Endothelial cell of umbilical vein (primary cell): ENCODE measurements around the gene NCOA3. TPM values are rescaled to one million over a fixed set of nuclear protein-coding genes. Genes with fewer than 3 reads are reported as not detected.

Experiments used
- BruUV-seq: library from RNA; stranded (reverse); fragments of 400-500 nt; replicated peaks from 2 replicates; lab custom pipeline; 2021; lab: Mats Ljungman, UMichigan
- CTCF ChIA-PET: fragments of 300-600, 350-600 bp; sonication (Branson Sonifier 250); formaldehyde crosslinking; loops from one replicate; lab custom pipeline; 2021; ENCODE audit warnings: antibody characterized with exemption, inconsistent platforms; lab: Charles Lee
- POLR2A ChIA-PET: fragments of 300-600, 350-600 bp; sonication (Branson Sonifier 250); formaldehyde crosslinking; loops from one replicate; lab custom pipeline; 2021; ENCODE audit warnings: antibody characterized with exemption, inconsistent platforms; lab: Charles Lee
- DNase-seq: peaks from one replicate; pipeline ENCODE4 v3.0.0-alpha.2; 2011; ENCODE audit warnings: low read depth, low spot score
- FAIRE-seq: peaks from 2 replicates; lab custom pipeline; 2011; peaks lifted over from hg19 to GRCh38; lab: Jason Lieb, UNC
- H2AFZ ChIP-seq: 2 replicates; pipeline ENCODE4 v1.6.0; 2012; ENCODE audit warnings: low read depth, low read length, control low read depth, inconsistent platforms
- H3K27ac ChIP-seq: 2 replicates; pipeline ENCODE4 v1.5.1; 2011; ENCODE audit warnings: low read depth, mild to moderate bottlenecking, control low read depth, low read length, moderate library complexity; ENCODE audit not compliant: insufficient read depth
- H3K27me3 ChIP-seq, 2 experiments: 2 replicates each; pipeline versions ENCODE4 v1.6.0 to v1.6.1; 2011; ENCODE audit warnings: low read length in 2 of 2, mixed read lengths in 1 of 2; ENCODE audit not compliant: control insufficient read depth in 2 of 2, insufficient read depth in 2 of 2
- H3K36me3 ChIP-seq, 2 experiments: 2 replicates in 1 of 2; 3 replicates in 1 of 2; pipeline ENCODE4 v1.5.1; 2011; ENCODE audit warnings: low read length in 2 of 2, mild to moderate bottlenecking in 1 of 2, moderate library complexity in 1 of 2; ENCODE audit not compliant: control insufficient read depth in 2 of 2, insufficient read depth in 2 of 2; ENCODE audit errors: extremely low read depth in 1 of 2
- H3K4me1 ChIP-seq: 3 replicates; pipeline ENCODE4 v1.5.1; 2011; ENCODE audit warnings: mild to moderate bottlenecking, low read length; ENCODE audit not compliant: control insufficient read depth, insufficient read depth; ENCODE audit errors: extremely low read depth
- H3K4me2 ChIP-seq: 2 replicates; pipeline ENCODE4 v1.6.1; 2011; ENCODE audit warnings: low read length, control low read depth, mixed read lengths; ENCODE audit not compliant: insufficient read depth
- H3K4me3 ChIP-seq, 3 experiments: fragments of 200-600 bp in 1 of 3; sonication (generic), shearing (Covaris generic) in 1 of 3; replicated peaks in 1 of 3; 2 replicates each; pipeline ENCODE4 v1.5.1; 2011 to 2016; ENCODE audit warnings: control low read depth in 3 of 3, low read length in 3 of 3, mild to moderate bottlenecking in 2 of 3, inconsistent platforms in 1 of 3, low read depth in 1 of 3, moderate library complexity in 1 of 3; ENCODE audit not compliant: insufficient read depth in 1 of 3
- H3K79me2 ChIP-seq: 2 replicates; pipeline ENCODE4 v1.6.0; 2012; ENCODE audit warnings: low read length, inconsistent platforms; ENCODE audit not compliant: control insufficient read depth, insufficient read depth
- H3K9ac ChIP-seq: replicated peaks from 2 replicates; pipeline ENCODE3; 2011; ENCODE audit warnings: low read length, control low read depth; ENCODE audit not compliant: insufficient read depth; ENCODE audit errors: extremely low read depth
- H3K9me1 ChIP-seq: replicated peaks from 3 replicates; pipeline ENCODE4 v1.6.0; 2011; ENCODE audit warnings: mild to moderate bottlenecking, low read length; ENCODE audit not compliant: control insufficient read depth, insufficient read depth; ENCODE audit errors: extremely low read depth
- H3K9me3 ChIP-seq: replicated peaks from 2 replicates; pipeline ENCODE4 v1.5.1; 2012; ENCODE audit warnings: low read length, inconsistent platforms; ENCODE audit not compliant: control insufficient read depth, insufficient read depth
- H4K20me1 ChIP-seq: replicated peaks from 2 replicates; pipeline ENCODE3; 2011; ENCODE audit warnings: mild to moderate bottlenecking, low read length; ENCODE audit not compliant: control insufficient read depth, insufficient read depth; ENCODE audit errors: extremely low read depth
- EZH2 ChIP-seq: IDR thresholded peaks from 2 replicates; pipeline ENCODE4 v1.6.1; 2012; ENCODE audit warnings: borderline replicate concordance, low read depth, mild to moderate bottlenecking, moderate library complexity, low read length, inconsistent platforms; ENCODE audit not compliant: severe bottlenecking
- FOS ChIP-seq: IDR thresholded peaks from 2 replicates; pipeline ENCODE4 v1.6.1; 2011; ENCODE audit warnings: mild to moderate bottlenecking, low read length, moderate library complexity, borderline replicate concordance; ENCODE audit not compliant: insufficient read depth
- GATA2 ChIP-seq: IDR thresholded peaks from 2 replicates; pipeline ENCODE4 v1.7.0; 2011; ENCODE audit warnings: low read depth, mild to moderate bottlenecking, moderate library complexity, mixed read lengths, low read length; ENCODE audit not compliant: insufficient read length, insufficient read depth
- JUN ChIP-seq: IDR thresholded peaks from 2 replicates; pipeline ENCODE4 v1.6.1; 2011; ENCODE audit warnings: borderline replicate concordance, low read depth; ENCODE audit not compliant: insufficient read length, insufficient read depth
- MAX ChIP-seq: IDR thresholded peaks from 2 replicates; pipeline ENCODE4 v1.6.1; 2011; ENCODE audit not compliant: insufficient read depth, insufficient read length
- MYC ChIP-seq: IDR thresholded peaks from one replicate; pipeline ENCODE4 v1.6.1; 2011; ENCODE audit warnings: mild to moderate bottlenecking, low read depth, low read length
- POLR2A ChIP-seq: IDR thresholded peaks from 2 replicates; pipeline ENCODE4 v1.6.1; 2012; ENCODE audit warnings: low read depth, mild to moderate bottlenecking, control low read depth, low read length
- POLR2AphosphoS5 ChIP-seq: IDR thresholded peaks from 2 replicates; pipeline ENCODE4 v1.6.1; 2012; ENCODE audit warnings: low read depth, mild to moderate bottlenecking, control low read depth, low read length, moderate library complexity; ENCODE audit not compliant: insufficient read depth
- dilution Hi-C: fragments of 300-500 bp; cut with MboI; formaldehyde crosslinking; loops from one replicate; pipeline ENCODE4 v1.15.0; 2019; ENCODE audit warnings: low sequenced_read_pairs; ENCODE audit not compliant: extremely low pct_ligation_motif_present
- intact Hi-C: fragments of 100-400 bp; cut with micrococcal nuclease; formaldehyde crosslinking; loops from one replicate; pipeline ENCODE4 v1.10.0; 2022
- polyA plus RNA-seq, 4 experiments: library from polyadenylated mRNA; depleted of rRNA in 3 of 4; stranded (reverse) in 3 of 4; unstranded in 1 of 4; fragments of >200 nt; gene quantifications; 2 replicates each; pipeline versions ENCODE4 v1.2.1 to v1.2.3, GENCODE V29; 2011 to 2012; ENCODE audit warnings: missing spikeins in 1 of 4
- total RNA-seq: library from RNA; stranded (reverse); gene quantifications from 2 replicates; pipeline ENCODE4 v1.2.3, GENCODE V29; 2021
- TF ChIP-seq, protein P1 (sequence below), 2 donors: IDR thresholded peaks; 1 replicate in 1 of 2; 2 replicates in 1 of 2; pipeline ENCODE4 v1.5.1; 2011; ENCODE audit warnings: low read length in 2 of 2, mild to moderate bottlenecking in 2 of 2, moderate library complexity in 2 of 2, control low read depth in 1 of 2, inconsistent platforms in 1 of 2, low read depth in 1 of 2; ENCODE audit not compliant: insufficient read depth in 1 of 2; ENCODE audit errors: extremely low read depth in 1 of 2

Gene NCOA3
- total and polyA plus RNA-seq, 2 donors (not counting 3 experiments of a cell fraction or from before 2014, with no cell fraction given) = 12.0 to 35.6 TPM

DNA sequence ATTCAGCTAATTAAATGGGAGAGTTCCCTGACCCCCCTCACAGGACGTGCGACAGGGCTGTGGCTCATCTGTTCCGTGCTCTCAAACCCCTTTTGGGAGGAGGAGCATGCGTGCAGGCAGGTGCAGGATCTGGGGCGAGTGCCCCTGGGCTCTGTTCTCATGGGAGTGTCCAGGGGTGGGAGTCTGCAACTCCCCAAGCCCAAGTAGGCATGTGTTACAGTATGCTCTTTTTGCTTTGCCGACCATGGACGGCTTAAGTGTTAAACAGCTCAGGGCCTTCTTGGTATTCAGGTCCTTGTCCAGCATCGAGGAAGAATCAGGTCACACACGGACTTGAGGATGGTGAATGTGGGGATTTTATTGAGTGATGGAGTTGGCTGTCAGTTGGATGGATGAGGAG is 101.6 kb downstream of the NCOA3 start:
- H3K4me3 ChIP-seq = no peak overlapping the region
- dilution Hi-C loops = no loop called here
- BruUV-seq = no TSS peak
- DNase-seq (no peak), FAIRE-seq (no peak)
- peaks cover 25% of the 10 kb centered on the region for H3K4me1 ChIP-seq
- no peak overlapping the region for H3K4me2 ChIP-seq
- no peaks in the 10 kb centered on the region for H3K27me3 ChIP-seq
- H3K9me1 ChIP-seq = no peaks in the 10 kb centered on the region
- no peaks in the 10 kb centered on the region for H3K36me3 ChIP-seq
- TF ChIP-seq POLR2AphosphoS5 (no peak), EZH2 (no peak), MAX (no peak), GATA2 (no peak), MYC (no peak), JUN (no peak), POLR2A (no peak), FOS (no peak)
- TF ChIP-seq, protein P1, sequence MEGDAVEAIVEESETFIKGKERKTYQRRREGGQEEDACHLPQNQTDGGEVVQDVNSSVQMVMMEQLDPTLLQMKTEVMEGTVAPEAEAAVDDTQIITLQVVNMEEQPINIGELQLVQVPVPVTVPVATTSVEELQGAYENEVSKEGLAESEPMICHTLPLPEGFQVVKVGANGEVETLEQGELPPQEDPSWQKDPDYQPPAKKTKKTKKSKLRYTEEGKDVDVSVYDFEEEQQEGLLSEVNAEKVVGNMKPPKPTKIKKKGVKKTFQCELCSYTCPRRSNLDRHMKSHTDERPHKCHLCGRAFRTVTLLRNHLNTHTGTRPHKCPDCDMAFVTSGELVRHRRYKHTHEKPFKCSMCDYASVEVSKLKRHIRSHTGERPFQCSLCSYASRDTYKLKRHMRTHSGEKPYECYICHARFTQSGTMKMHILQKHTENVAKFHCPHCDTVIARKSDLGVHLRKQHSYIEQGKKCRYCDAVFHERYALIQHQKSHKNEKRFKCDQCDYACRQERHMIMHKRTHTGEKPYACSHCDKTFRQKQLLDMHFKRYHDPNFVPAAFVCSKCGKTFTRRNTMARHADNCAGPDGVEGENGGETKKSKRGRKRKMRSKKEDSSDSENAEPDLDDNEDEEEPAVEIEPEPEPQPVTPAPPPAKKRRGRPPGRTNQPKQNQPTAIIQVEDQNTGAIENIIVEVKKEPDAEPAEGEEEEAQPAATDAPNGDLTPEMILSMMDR (IDR thresholded peaks at IDR 0.05; ENCODE audit: extremely low read depth in 1 of 2, insufficient read depth in 1 of 2, low read depth in 1 of 2, low read length in 2 of 2) = no peak
- no peaks in the 10 kb centered on the region for H3K9me3 ChIP-seq
- H3K79me2 ChIP-seq = peaks cover 22% of the 10 kb centered on the region
- H3K27ac ChIP-seq = no peak overlapping the region
- CTCF ChIA-PET = no interaction called here
- H3K9ac ChIP-seq = no peak overlapping the region
- POLR2A ChIA-PET = no interaction called here
- H4K20me1 ChIP-seq = no peaks in the 10 kb centered on the region
- intact Hi-C loops = no loop called here
- no peak overlapping the region for H2AFZ ChIP-seq
